ENCODE measurements around the gene CNP. TPM values are rescaled to one million over a fixed set of nuclear protein-coding genes. Genes with fewer than 3 reads are reported as not detected.
A peak's percentile ranks its signal among the peaks of the same experiment; 100 is the strongest.

CNP gene
- total RNA-seq, 1 experiment from 2014 or later: 51.2 TPM

DNA sequence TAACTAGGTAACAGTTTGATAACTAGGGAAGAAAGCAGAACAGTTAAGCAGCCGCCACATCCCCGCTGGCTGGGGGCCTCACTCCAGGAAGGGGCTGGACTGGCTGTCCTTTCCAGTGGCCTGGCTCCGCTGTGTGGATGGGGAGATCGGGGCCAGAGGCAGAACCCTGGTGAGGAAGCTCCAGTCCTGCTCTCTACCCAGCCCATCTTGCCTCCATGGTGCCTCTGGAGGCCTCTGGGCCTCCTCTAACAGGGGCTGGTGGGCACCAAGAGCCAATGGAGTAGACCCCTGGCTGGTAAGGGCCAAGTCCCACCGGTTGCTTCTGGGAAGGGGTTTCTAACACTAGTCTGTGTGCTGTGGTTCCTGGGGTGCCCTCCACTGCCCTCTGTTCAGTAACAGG is 8.1 kb downstream of the CNP start:
- Histone ChIP-seq H4K20me1 (ENCODE audit: insufficient read depth) (no peaks in the 10 kb centered on the region), H3K9me3 (ENCODE audit: control insufficient read depth in 1 of 2, insufficient read depth in 1 of 2, low read depth in 1 of 2, low read length in 2 of 2) (no peaks in the 10 kb centered on the region), H3K4me3 (replicated peaks in 1 of 2; ENCODE audit: low read depth in 1 of 2, low read length in 2 of 2) (no peak overlapping the region), H3K9me2 (ENCODE audit: insufficient read depth) (no peaks in the 10 kb centered on the region), H3K27me3 (ENCODE audit: insufficient read depth, low read length) (no peaks in the 10 kb centered on the region), H3K27ac (ENCODE audit: low read depth, low read length) (peak overlapping the region; percentile 5; the same call in 1 of the 2 replicates), H3K4me2 (ENCODE audit: low read length) (no peak overlapping the region), H3K9ac (ENCODE audit: low read length) (no peak overlapping the region), H3K4me1 (ENCODE audit: control insufficient read depth in 1 of 2, insufficient read depth in 2 of 2, low read length in 2 of 2) (0 out of 4 replicates have a peak, but pooled peaks cover 0 to 2% of the 10 kb centered on the region in 2 experiments), H3K79me2 (ENCODE audit: insufficient read depth, low read length) (peaks cover 5% of the 10 kb centered on the region; the same call in 1 of the 2 replicates), H3K36me3 (ENCODE audit: control insufficient read depth in 1 of 2, insufficient read depth in 2 of 2, low read length in 2 of 2) (peaks cover 40 to 44% of the 10 kb centered on the region in 2 experiments; a peak in 3 of 4 replicates), H2AFZ (ENCODE audit: low read depth, low read length, poor library complexity, severe bottlenecking) (no peak overlapping the region)
- DNase-seq (ENCODE audit: low read depth, low spot score) (no peak), ATAC-seq (no peak)
- RAD21 ChIA-PET (ENCODE audit: low non-redundant PET in 1 of 2, low total read pairs in 2 of 2, uncharacterized antibody in 2 of 2, unreplicated experiment in 2 of 2): no interaction called here
- BruUV-seq (replicated peaks): no TSS peak
- CTCF ChIA-PET: no interaction called here
- TF ChIP-seq, protein P1, sequence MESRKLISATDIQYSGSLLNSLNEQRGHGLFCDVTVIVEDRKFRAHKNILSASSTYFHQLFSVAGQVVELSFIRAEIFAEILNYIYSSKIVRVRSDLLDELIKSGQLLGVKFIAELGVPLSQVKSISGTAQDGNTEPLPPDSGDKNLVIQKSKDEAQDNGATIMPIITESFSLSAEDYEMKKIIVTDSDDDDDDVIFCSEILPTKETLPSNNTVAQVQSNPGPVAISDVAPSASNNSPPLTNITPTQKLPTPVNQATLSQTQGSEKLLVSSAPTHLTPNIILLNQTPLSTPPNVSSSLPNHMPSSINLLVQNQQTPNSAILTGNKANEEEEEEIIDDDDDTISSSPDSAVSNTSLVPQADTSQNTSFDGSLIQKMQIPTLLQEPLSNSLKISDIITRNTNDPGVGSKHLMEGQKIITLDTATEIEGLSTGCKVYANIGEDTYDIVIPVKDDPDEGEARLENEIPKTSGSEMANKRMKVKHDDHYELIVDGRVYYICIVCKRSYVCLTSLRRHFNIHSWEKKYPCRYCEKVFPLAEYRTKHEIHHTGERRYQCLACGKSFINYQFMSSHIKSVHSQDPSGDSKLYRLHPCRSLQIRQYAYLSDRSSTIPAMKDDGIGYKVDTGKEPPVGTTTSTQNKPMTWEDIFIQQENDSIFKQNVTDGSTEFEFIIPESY (IDR thresholded peaks at IDR 0.05; ENCODE audit: extremely low read depth, insufficient replicate concordance, low read length): no peak
- TF ChIP-seq YY1 (IDR thresholded peaks at IDR 0.05; ENCODE audit: extremely low read depth, insufficient replicate concordance, low read depth, low read length) (no peak), JUND (IDR thresholded peaks at IDR 0.05) (no peak), SIN3A (IDR thresholded peaks at IDR 0.05; ENCODE audit: low read depth) (no peak), ZNF274 (IDR thresholded peaks at IDR 0.05; ENCODE audit: low read depth, low read length) (no peak), RAD21 (IDR thresholded peaks at IDR 0.05; ENCODE audit: low read depth) (no peak), EZH2phosphoT487 (IDR thresholded peaks at IDR 0.05; ENCODE audit: borderline replicate concordance) (no peak), FOSL1 (IDR thresholded peaks at IDR 0.05; ENCODE audit: low read depth) (no peak), ZFX (IDR thresholded peaks at IDR 0.05) (no peak), SP1 (IDR thresholded peaks at IDR 0.05; ENCODE audit: low read depth) (no peak), TCF7L2 (IDR thresholded peaks at IDR 0.05; ENCODE audit: borderline replicate concordance, extremely low read depth, insufficient read depth, insufficient read length) (no peak), ELF1 (IDR thresholded peaks at IDR 0.05; ENCODE audit: borderline replicate concordance, low read depth) (no peak), SRF (IDR thresholded peaks at IDR 0.05; ENCODE audit: low read depth) (no peak), POLR2A (IDR thresholded peaks at IDR 0.05; ENCODE audit: borderline replicate concordance, extremely low read depth, insufficient read depth, insufficient read length) (no peak)
- TF ChIP-seq, protein P2, sequence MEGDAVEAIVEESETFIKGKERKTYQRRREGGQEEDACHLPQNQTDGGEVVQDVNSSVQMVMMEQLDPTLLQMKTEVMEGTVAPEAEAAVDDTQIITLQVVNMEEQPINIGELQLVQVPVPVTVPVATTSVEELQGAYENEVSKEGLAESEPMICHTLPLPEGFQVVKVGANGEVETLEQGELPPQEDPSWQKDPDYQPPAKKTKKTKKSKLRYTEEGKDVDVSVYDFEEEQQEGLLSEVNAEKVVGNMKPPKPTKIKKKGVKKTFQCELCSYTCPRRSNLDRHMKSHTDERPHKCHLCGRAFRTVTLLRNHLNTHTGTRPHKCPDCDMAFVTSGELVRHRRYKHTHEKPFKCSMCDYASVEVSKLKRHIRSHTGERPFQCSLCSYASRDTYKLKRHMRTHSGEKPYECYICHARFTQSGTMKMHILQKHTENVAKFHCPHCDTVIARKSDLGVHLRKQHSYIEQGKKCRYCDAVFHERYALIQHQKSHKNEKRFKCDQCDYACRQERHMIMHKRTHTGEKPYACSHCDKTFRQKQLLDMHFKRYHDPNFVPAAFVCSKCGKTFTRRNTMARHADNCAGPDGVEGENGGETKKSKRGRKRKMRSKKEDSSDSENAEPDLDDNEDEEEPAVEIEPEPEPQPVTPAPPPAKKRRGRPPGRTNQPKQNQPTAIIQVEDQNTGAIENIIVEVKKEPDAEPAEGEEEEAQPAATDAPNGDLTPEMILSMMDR (IDR thresholded peaks at IDR 0.05 in 2 of 3, conservative IDR thresholded peaks at IDR 0.05 in 1 of 3; ENCODE audit: borderline replicate concordance in 1 of 3, insufficient read depth in 1 of 3, low read depth in 2 of 3, low read length in 2 of 3): no peak
- TF ChIP-seq, protein P3, sequence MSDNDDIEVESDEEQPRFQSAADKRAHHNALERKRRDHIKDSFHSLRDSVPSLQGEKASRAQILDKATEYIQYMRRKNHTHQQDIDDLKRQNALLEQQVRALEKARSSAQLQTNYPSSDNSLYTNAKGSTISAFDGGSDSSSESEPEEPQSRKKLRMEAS (IDR thresholded peaks at IDR 0.05): no peak
- TF ChIP-seq, protein P4, sequence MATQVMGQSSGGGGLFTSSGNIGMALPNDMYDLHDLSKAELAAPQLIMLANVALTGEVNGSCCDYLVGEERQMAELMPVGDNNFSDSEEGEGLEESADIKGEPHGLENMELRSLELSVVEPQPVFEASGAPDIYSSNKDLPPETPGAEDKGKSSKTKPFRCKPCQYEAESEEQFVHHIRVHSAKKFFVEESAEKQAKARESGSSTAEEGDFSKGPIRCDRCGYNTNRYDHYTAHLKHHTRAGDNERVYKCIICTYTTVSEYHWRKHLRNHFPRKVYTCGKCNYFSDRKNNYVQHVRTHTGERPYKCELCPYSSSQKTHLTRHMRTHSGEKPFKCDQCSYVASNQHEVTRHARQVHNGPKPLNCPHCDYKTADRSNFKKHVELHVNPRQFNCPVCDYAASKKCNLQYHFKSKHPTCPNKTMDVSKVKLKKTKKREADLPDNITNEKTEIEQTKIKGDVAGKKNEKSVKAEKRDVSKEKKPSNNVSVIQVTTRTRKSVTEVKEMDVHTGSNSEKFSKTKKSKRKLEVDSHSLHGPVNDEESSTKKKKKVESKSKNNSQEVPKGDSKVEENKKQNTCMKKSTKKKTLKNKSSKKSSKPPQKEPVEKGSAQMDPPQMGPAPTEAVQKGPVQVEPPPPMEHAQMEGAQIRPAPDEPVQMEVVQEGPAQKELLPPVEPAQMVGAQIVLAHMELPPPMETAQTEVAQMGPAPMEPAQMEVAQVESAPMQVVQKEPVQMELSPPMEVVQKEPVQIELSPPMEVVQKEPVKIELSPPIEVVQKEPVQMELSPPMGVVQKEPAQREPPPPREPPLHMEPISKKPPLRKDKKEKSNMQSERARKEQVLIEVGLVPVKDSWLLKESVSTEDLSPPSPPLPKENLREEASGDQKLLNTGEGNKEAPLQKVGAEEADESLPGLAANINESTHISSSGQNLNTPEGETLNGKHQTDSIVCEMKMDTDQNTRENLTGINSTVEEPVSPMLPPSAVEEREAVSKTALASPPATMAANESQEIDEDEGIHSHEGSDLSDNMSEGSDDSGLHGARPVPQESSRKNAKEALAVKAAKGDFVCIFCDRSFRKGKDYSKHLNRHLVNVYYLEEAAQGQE (IDR thresholded peaks at IDR 0.05; ENCODE audit: low read depth): no peak
- TF ChIP-seq, protein P5, sequence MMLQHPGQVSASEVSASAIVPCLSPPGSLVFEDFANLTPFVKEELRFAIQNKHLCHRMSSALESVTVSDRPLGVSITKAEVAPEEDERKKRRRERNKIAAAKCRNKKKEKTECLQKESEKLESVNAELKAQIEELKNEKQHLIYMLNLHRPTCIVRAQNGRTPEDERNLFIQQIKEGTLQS (IDR thresholded peaks at IDR 0.05): no peak
- POLR2A ChIA-PET: no interaction called here
- intact Hi-C loops (cut with micrococcal nuclease): no loop called here
